Kidney (tissue), 14 donors: Measurements from ENCODE around the gene MYH6. TPM values are rescaled to one million over a fixed set of nuclear protein-coding genes. Genes with fewer than 3 reads are reported as not detected.

Experiments
- DNase-seq, 5 donors: peaks; one replicate each; pipeline ENCODE4 v3.0.0-alpha.2; 2013 to 2020
- FAIRE-seq: peaks from 2 replicates; lab custom pipeline; 2012; peaks lifted over from hg19 to GRCh38; lab: Jason Lieb, UNC
- H3K27ac ChIP-seq, 2 donors: one replicate each; pipeline ENCODE4 v1.7.0; 2013; ENCODE audit warnings: low read depth in 2 of 2, low read length in 2 of 2, inconsistent platforms in 1 of 2
- H3K27me3 ChIP-seq: one replicate; pipeline ENCODE4 v1.7.1; 2013; ENCODE audit warnings: low read length, inconsistent platforms; ENCODE audit not compliant: control insufficient read depth, insufficient read depth
- H3K36me3 ChIP-seq, 3 donors: one replicate each; pipeline versions ENCODE4 v1.7.0 to v1.7.1; 2013; ENCODE audit warnings: low read length in 3 of 3, control low read depth in 1 of 3, inconsistent platforms in 1 of 3; ENCODE audit not compliant: insufficient read depth in 3 of 3, control insufficient read depth in 2 of 3
- H3K4me1 ChIP-seq, 3 donors: one replicate each; pipeline versions ENCODE4 v1.7.0 to v1.7.1; 2013; ENCODE audit warnings: low read length in 3 of 3, inconsistent platforms in 1 of 3, low read depth in 1 of 3; ENCODE audit not compliant: control insufficient read depth in 2 of 3, insufficient read depth in 2 of 3
- H3K4me3 ChIP-seq, 3 donors: one replicate each; pipeline versions ENCODE4 v1.7.0 to v1.8.1; 2013; ENCODE audit warnings: low read length in 3 of 3, control low read depth in 1 of 3, inconsistent platforms in 1 of 3
- H3K9ac ChIP-seq, 3 donors: one replicate each; pipeline versions ENCODE4 v1.7.0 to v1.7.1; 2013; ENCODE audit warnings: low read length in 3 of 3, control low read depth in 1 of 3, inconsistent platforms in 1 of 3
- H3K9me3 ChIP-seq, 3 donors: one replicate each; pipeline versions ENCODE4 v1.7.0 to v1.7.1; 2013; ENCODE audit warnings: low read length in 3 of 3, control low read depth in 1 of 3, inconsistent platforms in 1 of 3; ENCODE audit not compliant: control insufficient read depth in 2 of 3, insufficient read depth in 1 of 3
- intact Hi-C: fragments of 100-400 bp; cut with DNase I; formaldehyde crosslinking; loops from one replicate; pipeline ENCODE4 v1.11.1; 2022
- polyA plus RNA-seq: library from polyadenylated mRNA; stranded (reverse); fragments of 350-450 nt; fragmentation: Illumina TruSeq; extraction: RNeasy Lipid Tissue Mini Kit (QIAGEN cat#74804); gene quantifications from one replicate; pipeline ENCODE4 v1.2.3, GENCODE V29; 2014; ENCODE audit warnings: low read depth, low replicate concordance; ENCODE audit not compliant: insufficient read depth
- total RNA-seq: library from RNA; stranded (reverse); fragmentation: NEBNext Ultra II Directional; extraction: Animal tissue kit (Norgen Biotek cat#: 25700); gene quantifications from one replicate; pipeline ENCODE4 v1.2.1, GENCODE V29; 2021
- TF ChIP-seq, protein P1 (sequence below): IDR thresholded peaks from 3 replicates; pipeline ENCODE4 v1.5.1; 2012; ENCODE audit warnings: mild to moderate bottlenecking, moderate library complexity, borderline replicate concordance; ENCODE audit not compliant: insufficient read depth; ENCODE audit errors: extremely low read depth
- donor health status: control.
- donor health status: control.
- donor health status: control.
- donor health status: control.
- donor health status: control.
- donor health status: DM: yes; HTN: yes; CAD: no.
- donor health status: Normal renal cell carcinoma (clear cell type).

MYH6 gene
- total and polyA plus RNA-seq, 2 donors from 2014 or later, result 0.03 to 0.13 TPM

DNA sequence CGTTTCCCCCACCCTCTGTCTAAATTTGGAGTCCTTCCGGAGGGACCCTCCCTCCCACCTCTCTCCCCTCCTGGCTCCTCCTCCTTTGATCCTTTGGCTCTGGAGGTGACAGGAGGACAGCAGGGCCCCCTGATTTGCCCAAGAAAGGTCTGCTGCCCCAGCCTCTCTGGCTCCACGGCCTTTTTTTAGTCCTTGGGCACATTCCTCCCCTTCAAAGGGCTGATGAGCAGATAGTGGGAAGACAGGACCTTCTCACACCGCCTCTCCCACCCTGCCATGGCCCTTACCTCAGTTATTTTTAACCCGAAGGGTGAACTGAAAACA is 196 bp upstream of the MYH6 start:
- Histone ChIP-seq H3K27ac (no peak overlapping the region), H3K36me3 (no peaks in the 10 kb centered on the region), H3K27me3 (no peaks in the 10 kb centered on the region), H3K9me3 (no peaks in the 10 kb centered on the region), H3K4me1 (no peaks in the 10 kb centered on the region), H3K4me3 (no peak overlapping the region), H3K9ac (no peak overlapping the region)
- TF ChIP-seq, protein P1, sequence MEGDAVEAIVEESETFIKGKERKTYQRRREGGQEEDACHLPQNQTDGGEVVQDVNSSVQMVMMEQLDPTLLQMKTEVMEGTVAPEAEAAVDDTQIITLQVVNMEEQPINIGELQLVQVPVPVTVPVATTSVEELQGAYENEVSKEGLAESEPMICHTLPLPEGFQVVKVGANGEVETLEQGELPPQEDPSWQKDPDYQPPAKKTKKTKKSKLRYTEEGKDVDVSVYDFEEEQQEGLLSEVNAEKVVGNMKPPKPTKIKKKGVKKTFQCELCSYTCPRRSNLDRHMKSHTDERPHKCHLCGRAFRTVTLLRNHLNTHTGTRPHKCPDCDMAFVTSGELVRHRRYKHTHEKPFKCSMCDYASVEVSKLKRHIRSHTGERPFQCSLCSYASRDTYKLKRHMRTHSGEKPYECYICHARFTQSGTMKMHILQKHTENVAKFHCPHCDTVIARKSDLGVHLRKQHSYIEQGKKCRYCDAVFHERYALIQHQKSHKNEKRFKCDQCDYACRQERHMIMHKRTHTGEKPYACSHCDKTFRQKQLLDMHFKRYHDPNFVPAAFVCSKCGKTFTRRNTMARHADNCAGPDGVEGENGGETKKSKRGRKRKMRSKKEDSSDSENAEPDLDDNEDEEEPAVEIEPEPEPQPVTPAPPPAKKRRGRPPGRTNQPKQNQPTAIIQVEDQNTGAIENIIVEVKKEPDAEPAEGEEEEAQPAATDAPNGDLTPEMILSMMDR, result no peak
- DNase-seq (no peak), FAIRE-seq (no peak)
- intact Hi-C loops, result no loop called here

DNA sequence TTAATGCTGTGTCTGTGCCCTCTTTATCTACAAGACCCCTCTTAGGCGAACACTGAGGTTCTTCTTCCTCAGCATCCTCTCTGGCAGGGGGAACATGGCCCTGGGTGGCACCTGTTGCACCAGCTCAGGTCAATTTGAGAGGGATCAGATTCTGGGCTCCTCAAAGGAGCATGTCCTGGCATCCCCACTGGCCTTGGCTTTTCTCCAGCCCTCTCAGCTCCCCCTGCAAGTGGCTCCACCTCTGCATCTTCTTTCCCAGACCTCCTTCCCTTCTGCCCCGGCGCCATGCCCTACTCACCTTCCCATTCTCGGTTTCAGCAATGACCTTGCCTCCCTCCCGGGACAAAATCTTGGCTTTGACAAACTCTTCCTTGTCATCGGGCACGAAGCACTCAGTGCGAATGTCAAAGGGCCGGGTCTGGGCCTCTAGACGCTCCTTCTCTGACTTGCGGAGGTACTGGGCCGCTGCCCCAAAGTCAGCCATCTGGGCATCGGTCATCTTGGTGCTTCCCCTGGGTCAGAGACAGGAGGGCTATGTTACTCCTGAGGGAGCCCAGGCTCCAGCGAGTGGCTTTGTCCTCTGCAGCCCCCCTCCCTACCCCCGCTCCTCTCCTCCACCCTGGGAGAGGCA is 1.2 kb downstream of the MYH6 start:
- H3K4me1 ChIP-seq, result no peaks in the 10 kb centered on the region
- H3K9ac ChIP-seq, result no peak overlapping the region
- H3K9me3 ChIP-seq, result no peaks in the 10 kb centered on the region
- intact Hi-C loops, result no loop called here
- FAIRE-seq (no peak), DNase-seq (peak in 1 of 5 donors; percentile 39)
- H3K36me3 ChIP-seq, result no peaks in the 10 kb centered on the region
- no peak overlapping the region for H3K4me3 ChIP-seq
- TF ChIP-seq, protein P1, result no peak
- no peaks in the 10 kb centered on the region for H3K27me3 ChIP-seq
- no peak overlapping the region for H3K27ac ChIP-seq

DNA sequence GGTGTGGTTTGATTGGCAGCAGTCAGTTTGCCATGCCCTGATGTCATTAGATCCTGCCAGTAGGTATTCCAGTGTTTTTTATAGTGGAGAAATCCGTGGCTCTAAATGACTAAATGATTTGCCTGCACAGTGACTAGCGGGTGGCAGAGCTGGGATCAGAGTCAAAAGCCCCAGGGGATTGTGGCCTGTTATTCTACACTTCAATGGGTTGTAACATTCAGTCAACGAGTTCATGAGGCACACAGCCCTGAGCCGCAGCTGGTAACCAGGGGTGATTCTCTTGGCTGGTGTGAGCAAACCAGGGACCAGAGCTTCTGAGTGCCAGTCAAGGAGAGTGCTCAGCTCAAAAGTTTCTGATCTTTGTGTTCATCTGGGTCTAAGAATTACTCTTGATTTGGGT is 1.8 kb downstream of the MYH6 start:
- Histone ChIP-seq H3K36me3 (no peaks in the 10 kb centered on the region), H3K9ac (no peak overlapping the region), H3K9me3 (no peaks in the 10 kb centered on the region), H3K27ac (no peak overlapping the region), H3K27me3 (no peaks in the 10 kb centered on the region), H3K4me3 (no peak overlapping the region), H3K4me1 (no peaks in the 10 kb centered on the region)
- DNase-seq (peak in 1 of 5 donors; percentile 20), FAIRE-seq (no peak)
- intact Hi-C loops, result no loop called here
- TF ChIP-seq, protein P1, result no peak

DNA sequence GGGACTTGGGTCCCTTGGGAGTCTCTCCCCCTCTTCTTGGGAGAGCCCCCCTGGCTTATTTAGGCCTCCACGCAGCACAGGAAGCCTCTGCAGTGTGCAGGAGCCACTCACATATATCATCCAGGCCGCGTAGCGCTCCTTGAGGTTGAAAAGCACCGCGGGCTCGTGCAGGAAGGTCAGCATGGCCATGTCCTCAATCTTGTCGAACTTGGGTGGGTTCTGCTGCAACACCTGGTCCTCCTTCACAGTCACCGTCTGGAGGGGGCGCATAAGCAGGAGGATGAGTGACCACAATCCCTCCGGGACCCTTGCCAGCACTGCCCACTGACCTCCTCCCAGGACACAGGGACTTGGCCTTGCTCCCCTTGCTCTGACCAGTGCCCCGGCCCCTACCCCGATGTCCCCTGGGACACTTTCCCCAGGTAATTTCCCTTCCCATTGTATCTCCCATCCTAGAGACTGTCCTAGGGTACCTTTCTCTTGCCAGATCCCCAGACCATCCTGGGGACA is 2.5 kb downstream of the MYH6 start:
- H3K27me3 ChIP-seq, result no peaks in the 10 kb centered on the region
- DNase-seq, result no peak
- no peak overlapping the region for H3K4me3 ChIP-seq
- H3K36me3 ChIP-seq, result no peaks in the 10 kb centered on the region
- intact Hi-C loops, result no loop called here
- H3K9me3 ChIP-seq, result no peaks in the 10 kb centered on the region
- no peaks in the 10 kb centered on the region for H3K4me1 ChIP-seq
- no peak overlapping the region for H3K9ac ChIP-seq
- no peak overlapping the region for H3K27ac ChIP-seq
- FAIRE-seq, result no peak
- TF ChIP-seq, protein P1, result no peak
